NCI-H1930 (cell line): ENCODE results near the gene DHDDS.
"Not testable (repeated sequence)": the region's sequence is repeated elsewhere in the genome, so short reads cannot be mapped to it uniquely, and the experiment has no call there.

Source experiments
- DNase-seq, 2 experiments: peaks; one replicate each; lab custom pipeline; 2025; lab: John Stamatoyannopoulos, UW

DHDDS gene

GRCh38 chr1:26431979-26432695 is at the start of gene DHDDS:
DHDDS (plus strand) TSS chr1:26432321; CDS start chr1:26432946, 625 bp downstream.
- peak; percentile 96 to 97 for DNase-seq

- DNase-seq: no peak
Observed at GRCh38 chr1:26384076-26384475, 48.0 kb upstream of the DHDDS start.

GRCh38 chr1:26385063-26385462 is 47.1 kb upstream of the DHDDS start:
- not testable (repeated sequence) for DNase-seq

GRCh38 chr1:26387447-26387846 is 44.7 kb upstream of the DHDDS start:
- DNase-seq: no peak

- no peak for DNase-seq
Observed at GRCh38 chr1:26388791-26389445, 43.2 kb upstream of the DHDDS start.

GRCh38 chr1:26389604-26390247 is 42.4 kb upstream of the DHDDS start:
- no peak for DNase-seq

GRCh38 chr1:26391450-26391849 is 40.7 kb upstream of the DHDDS start:
- no peak for DNase-seq

GRCh38 chr1:26395754-26396153 is 36.4 kb upstream of the DHDDS start:
- no peak for DNase-seq

- DNase-seq: no peak
Observed at GRCh38 chr1:26399034-26399433, 33.1 kb upstream of the DHDDS start.

- DNase-seq: no peak
Observed at GRCh38 chr1:26401891-26402290, 30.2 kb upstream of the DHDDS start.

GRCh38 chr1:26403656-26404055 is 28.5 kb upstream of the DHDDS start:
- no peak for DNase-seq

GRCh38 chr1:26404641-26405040 is 27.5 kb upstream of the DHDDS start:
- DNase-seq: no peak

GRCh38 chr1:26405281-26405915 is 26.7 kb upstream of the DHDDS start:
- DNase-seq: no peak

- no peak for DNase-seq
Observed at GRCh38 chr1:26408604-26409003, 23.5 kb upstream of the DHDDS start.

GRCh38 chr1:26409191-26409807 is 22.8 kb upstream of the DHDDS start:
- no peak for DNase-seq

GRCh38 chr1:26410706-26411623 is 21.2 kb upstream of the DHDDS start, which contains the start of gene LIN28A:
LIN28A (plus strand) TSS chr1:26410817; CDS start chr1:26410892, 75 bp downstream.
- no peak for DNase-seq

GRCh38 chr1:26411624-26412074 is 20.5 kb upstream of the DHDDS start:
- DNase-seq: no peak

GRCh38 chr1:26412180-26412840 is 19.8 kb upstream of the DHDDS start:
- no peak for DNase-seq

GRCh38 chr1:26413031-26413430 is 19.1 kb upstream of the DHDDS start:
- DNase-seq: no peak

- peak; percentile 62 to 67 for DNase-seq
Observed at GRCh38 chr1:26417111-26417759, 14.9 kb upstream of the DHDDS start.
